Hematopoietic multipotent progenitor cell treated with erythropoietin and hydrocortisone succinate and interleukin-3 and kit ligand, for 6 days (in vitro differentiated cells): ENCODE measurements around the gene DNAJC1.

Source experiments
- DNase-seq: peaks from one replicate; pipeline ENCODE4 v3.0.0-alpha.2; 2015

DNAJC1 gene

DNA sequence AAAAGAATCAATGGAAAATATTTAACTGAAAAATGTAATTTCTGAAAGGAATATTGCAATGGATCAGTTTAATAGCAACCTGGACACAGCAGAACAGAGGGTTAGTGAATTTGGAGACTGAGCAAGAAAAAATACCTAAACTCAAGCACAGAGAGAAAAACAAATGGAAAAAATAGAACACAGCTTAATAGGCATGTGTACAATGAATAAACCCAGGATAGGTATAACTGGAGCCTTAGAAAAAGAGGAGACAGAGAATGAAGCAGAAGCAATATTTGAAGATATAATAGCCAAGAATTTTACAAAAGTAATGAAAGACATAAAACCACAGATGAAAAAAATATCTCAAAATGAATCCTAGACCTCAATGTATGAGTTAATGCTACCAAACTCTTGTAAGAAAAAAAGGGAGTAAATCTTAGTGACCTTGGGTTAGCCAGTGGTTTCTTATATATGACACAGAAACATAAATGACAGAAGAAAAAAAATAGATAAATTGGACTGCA is 2.9 kb upstream of the DNAJC1 start:
- DNase-seq: no peak

GRCh38 chr10:22005763-22006162 is 2.2 kb upstream of the DNAJC1 start:
- DNase-seq: no peak

DNA sequence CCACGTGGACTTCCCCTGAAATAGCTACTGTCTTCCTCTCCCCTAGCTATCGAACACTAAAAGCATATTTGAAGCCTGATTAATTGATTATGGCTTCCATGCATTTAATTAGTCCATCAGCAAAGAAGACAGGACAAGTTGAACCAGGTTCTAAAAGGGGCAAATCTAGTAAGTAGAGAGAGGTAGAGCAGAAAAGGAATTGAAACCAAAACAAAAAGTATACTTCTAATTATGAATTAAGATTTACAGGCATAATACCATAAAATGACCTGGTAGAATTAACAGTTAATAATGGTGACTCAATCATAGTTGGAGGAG is 393 bp upstream of the DNAJC1 start:
- no peak for DNase-seq

- DNase-seq: peak; percentile 50
These were observed 846 bp downstream of the DNAJC1 start for GRCh38 chr10:22002591-22003176.

DNA sequence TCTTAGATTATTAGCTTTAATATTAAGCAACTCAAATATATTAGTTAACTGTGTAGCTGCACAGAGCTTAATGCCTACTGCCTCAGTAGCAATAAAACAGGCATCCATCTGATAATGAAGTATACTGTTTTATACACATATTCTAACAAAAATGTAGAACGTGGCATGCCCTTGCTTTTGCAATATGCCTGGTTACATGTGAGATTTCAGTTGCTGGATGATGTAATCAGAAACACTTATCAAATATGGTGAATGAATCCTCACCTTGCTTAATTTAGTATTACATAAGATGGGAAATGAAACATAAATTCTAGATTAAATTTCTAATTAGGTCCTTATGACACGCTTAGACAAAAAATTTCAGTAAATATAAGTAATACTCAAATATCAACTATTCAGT is 8.0 kb downstream of the DNAJC1 start:
- peak; percentile 60 for DNase-seq

- peak; percentile 70 for DNase-seq
These were observed 10.0 kb downstream of the DNAJC1 start for GRCh38 chr10:21993360-21994001.

DNA sequence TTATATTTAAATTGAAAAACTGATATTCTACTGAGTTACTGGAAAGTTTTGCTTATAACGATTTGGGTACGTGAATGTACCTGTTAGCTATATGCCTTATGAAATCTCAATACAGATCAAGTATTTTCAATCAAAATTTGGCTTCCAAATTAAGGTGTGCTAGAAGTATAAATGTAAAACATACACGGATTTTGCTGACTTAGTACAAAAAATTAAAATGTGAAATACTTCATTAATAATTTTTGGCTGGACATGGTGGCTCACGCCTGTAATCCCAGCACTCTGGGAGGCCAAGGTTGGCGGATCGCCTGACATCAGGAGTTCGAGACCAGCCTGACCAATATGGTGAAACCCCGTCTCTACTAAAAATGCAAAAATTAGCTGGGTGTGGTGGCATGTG is 11.7 kb downstream of the DNAJC1 start:
- DNase-seq: no peak

DNA sequence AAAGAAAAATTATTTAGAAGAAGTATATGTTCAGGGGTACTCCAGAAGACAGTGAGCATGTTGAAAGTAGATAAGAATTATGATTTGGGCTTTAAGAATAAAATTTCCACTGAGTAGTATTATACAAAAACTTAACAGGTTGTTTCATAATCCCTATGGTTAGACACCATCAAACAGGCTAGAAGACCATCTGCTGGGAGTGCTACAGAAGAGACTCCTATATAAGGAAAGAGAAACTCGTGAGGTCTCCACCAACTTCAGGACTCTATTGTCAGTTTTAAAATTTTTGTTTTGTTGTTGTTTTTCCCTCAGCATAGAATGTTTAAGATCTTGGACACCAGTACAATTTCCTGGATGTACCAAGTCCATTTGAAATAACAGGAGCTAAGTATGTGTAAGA is 13.1 kb downstream of the DNAJC1 start:
- peak; percentile 29 for DNase-seq

DNA sequence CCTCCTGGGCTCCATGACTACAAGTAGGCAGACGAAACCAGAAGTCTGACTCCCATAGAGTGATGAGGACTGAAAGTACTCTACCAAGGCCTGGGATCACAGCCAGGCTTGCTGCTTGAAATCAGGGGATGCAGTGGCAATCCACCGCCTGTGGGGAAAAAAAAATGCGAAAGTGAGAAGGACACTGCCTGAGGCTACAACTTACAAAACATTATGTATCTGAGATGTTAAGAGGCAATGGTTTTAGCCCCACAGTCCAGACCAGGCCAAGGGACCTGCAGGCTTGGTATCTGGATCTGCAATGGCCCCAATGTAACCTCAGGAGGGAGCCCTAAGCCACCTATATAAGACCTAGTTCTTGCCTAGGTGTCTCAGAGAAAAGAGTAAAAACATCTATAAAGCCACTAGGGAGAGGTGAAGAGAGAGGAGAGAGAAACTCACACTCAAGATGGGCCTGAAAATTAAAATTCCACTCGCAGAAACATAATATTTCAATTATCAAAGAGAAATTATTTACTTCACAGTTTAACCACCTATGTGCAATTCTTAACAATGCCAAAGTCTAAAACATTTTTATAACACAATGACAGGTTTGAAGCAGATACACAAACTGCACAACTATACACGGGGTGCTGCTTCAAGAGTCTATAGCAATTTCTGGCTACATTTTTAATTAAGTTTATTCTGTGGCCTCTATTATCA is 13.9 kb downstream of the DNAJC1 start:
- peak; percentile 82 for DNase-seq

DNA sequence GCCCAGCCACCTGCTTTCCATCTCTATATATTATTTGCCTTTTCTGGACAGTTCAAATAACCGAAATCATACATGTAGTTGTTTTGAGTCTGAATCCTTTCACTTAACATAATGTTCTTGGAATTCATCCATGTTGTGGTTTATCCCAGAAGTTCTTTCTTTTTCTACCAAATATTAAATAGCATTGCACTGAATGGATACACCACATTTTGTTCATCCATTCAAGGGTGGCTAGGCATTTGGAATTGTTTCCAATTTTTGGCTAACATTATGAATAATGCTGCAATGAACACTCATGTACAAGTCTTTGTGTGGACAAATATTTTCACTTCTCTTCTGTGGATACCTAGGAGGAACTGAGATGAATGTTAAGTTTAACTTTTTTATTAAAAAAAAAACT is 18.0 kb downstream of the DNAJC1 start:
- no peak for DNase-seq

DNA sequence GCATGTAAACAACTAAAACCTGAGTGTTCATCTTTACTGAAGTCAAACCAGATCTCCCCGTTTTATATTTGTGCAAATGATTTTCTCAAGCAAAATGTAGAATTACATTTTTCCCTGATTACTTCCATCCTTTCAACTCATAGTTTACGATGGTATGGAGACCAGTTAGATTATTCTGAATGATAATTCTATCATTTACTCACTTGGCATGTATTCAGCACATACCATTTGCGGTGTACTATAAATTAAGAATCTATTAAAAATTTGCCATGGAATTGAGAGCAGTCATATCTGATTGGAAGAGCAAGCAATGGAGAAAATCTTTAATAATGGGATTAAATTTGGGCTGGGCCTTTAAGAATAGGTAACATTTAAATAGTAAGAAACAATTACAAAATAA is 22.4 kb downstream of the DNAJC1 start:
- DNase-seq: no peak

- no peak for DNase-seq
These were observed 22.8 kb downstream of the DNAJC1 start for GRCh38 chr10:21980691-21981090.

- no peak for DNase-seq
These were observed 25.2 kb downstream of the DNAJC1 start for GRCh38 chr10:21978191-21978862.

DNA sequence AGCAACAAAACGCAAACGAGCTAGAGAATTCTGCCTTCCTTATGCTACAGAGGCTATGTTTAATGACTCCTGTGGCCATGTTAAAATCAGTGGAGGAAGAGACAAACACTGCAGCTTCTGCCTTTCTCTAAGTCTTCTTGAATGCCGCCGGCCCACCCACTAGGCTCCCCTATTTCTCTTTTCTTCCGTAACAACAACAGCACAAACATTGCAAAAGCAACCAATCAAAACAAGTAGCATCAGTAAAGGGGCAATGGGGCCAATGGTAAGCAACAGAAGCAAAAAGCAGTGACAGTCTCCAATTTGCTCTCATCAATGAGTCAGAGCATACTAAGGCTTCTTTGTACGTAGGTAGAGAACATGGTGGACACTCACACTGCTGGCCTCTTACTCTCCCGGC is 26.8 kb downstream of the DNAJC1 start:
- DNase-seq: no peak

GRCh38 chr10:21976280-21976679 is 27.2 kb downstream of the DNAJC1 start:
- DNase-seq: no peak

DNA sequence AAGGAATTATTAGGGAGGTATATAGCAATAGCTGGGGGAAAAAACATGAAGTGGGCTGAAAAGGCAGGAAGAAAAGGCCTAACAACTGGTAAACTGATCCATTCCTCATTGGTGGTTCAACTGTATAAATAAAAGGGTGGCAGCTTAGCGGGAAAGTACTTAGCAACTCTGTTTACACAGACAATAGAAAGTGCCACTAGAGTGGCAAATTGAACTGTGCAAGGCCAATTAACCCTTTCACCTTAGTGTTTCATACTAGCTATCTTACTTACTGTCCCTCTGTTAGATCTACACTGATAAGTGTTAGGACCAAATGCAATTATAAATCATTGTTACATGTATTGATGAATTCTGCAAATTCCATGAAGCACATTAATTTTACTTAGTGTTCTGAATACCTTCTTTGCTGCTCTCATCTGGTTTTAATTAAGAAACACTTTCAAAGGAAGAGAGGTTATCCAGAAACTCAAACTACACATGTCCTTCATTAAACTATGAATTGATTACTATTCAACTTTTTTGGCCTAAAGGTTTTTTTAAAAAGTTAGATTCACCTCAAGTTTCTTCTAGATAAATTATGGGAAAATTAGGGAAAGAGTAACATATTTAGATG is 28.0 kb downstream of the DNAJC1 start:
- DNase-seq: no peak

DNA sequence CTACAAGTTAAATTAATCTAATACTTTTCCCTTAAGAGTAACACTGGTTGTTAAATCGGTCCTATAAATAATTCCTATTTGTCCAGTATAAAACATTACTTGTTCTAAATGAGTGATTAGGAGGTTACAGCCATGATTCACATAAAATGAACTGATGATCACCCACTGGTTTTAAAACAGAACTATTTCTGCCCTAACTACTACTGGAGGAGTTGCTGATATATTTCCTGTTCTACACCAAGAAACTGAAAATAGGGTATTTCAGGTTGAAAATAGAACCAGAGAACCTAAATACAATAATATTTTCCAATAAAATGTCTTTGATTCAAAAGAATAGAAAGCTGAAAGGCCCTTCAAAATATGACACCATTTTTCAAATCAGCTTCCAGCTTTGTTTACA is 30.9 kb downstream of the DNAJC1 start:
- DNase-seq: no peak

- DNase-seq: no peak
These were observed 33.9 kb downstream of the DNAJC1 start for GRCh38 chr10:21969326-21970287.

- DNase-seq: no peak
These were observed 38.4 kb downstream of the DNAJC1 start for GRCh38 chr10:21964983-21965665.

DNA sequence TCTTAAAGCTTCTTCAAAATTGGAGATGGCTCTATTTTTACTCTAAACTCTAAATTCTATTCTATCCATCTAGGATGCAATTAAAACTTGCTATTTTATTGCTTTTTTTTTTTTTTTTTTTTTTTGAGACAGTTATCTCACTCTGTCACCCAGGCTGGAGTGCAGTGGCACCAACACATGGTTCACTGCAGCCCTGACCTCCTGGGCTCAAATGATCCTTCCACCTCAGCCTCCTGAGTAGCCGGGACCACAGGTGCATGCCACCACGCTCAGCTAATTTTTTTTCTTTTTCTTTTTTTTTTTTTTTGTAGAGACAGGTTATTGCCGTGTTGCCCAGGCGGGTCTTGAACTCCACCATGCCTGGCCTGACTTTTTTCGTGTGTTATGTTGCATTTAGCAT is 41.2 kb downstream of the DNAJC1 start:
- DNase-seq: peak; percentile 36

GRCh38 chr10:21961847-21962246 is 41.7 kb downstream of the DNAJC1 start:
- peak; percentile 84 for DNase-seq

DNA sequence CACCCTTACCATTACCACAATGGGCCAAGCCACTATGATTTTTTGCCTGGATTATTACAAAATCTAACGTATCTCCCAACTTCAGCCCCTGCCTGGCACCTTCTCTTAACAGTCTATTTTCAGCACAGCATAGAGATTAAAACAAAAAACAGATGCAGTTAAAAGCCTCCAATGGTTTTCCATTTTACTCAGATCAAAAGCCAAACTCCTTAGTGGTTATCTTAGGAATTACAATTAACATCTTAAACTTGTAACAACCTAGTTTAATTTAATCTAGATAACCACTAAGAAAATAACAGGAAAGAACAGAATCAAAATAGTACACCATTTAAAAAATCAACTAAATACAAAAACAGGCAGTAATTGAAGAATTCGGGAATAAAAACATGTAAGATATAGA is 43.5 kb downstream of the DNAJC1 start:
- DNase-seq: no peak
